Pancreas (tissue), 10 donors: ENCODE results near the gene GPR65. TPM values are rescaled to one million over a fixed set of nuclear protein-coding genes. Genes with fewer than 3 reads are reported as not detected.

ENCODE experiments used
- ATAC-seq, 4 donors: fragments of 200-7000 bp; cut with Tn5 transposase; one replicate each; pipeline versions ENCODE4 v1.8.0 to v1.9.1; 2020; ENCODE audit warnings: mild to moderate bottlenecking in 4 of 4, moderate library complexity in 4 of 4
- DNase-seq, 6 donors: peaks; one replicate each; pipeline ENCODE4 v3.0.0-alpha.2; 2020
- FAIRE-seq: peaks from 2 replicates; lab custom pipeline; 2012; peaks lifted over from hg19 to GRCh38; lab: Jason Lieb, UNC
- H3K27ac ChIP-seq, 4 donors: fragments of 200-600 bp; sonication (generic); 1 replicate in 3 of 4; 2 replicates in 1 of 4; pipeline versions ENCODE4 v1.5.0 to v1.8.0; 2020
- H3K27me3 ChIP-seq, 4 donors: fragments of 200-600 bp; one replicate each; pipeline ENCODE4 v1.8.0; 2021
- H3K36me3 ChIP-seq, 3 donors: fragments of 200-600 bp; sonication (generic) in 1 of 3; one replicate each; pipeline versions ENCODE4 v1.5.0 to v1.8.0; 2020 to 2021
- H3K4me1 ChIP-seq, 3 donors: fragments of 200-600 bp; one replicate each; pipeline ENCODE4 v1.8.0; 2021
- H3K4me3 ChIP-seq, 4 donors: fragments of 200-600 bp; sonication (generic) in 2 of 4; one replicate each; pipeline versions ENCODE4 v1.5.0 to v1.8.0; 2020 to 2021
- H3K9me3 ChIP-seq, 4 donors: fragments of 200-600 bp; one replicate each; pipeline ENCODE4 v1.8.0; 2021
- WGBS, 2 donors: extraction: QIAGEN DNeasy Blood & Tissue Kit; methylation state at CpG; one replicate each; pipeline ENCODE4 v1.1.7; 2013; 5-methylcytosine and 5-hydroxymethylcytosine counted together
- intact Hi-C, 3 donors: fragments of 100-400 bp; cut with DNase I; formaldehyde crosslinking; loops; one replicate each; pipeline versions ENCODE4 v1.11.1 to v1.14.2; 2022
- polyA plus RNA-seq, 2 donors: library from polyadenylated mRNA; stranded (reverse); fragments of 200-250 nt; gene quantifications; one replicate each; pipeline ENCODE4 v1.2.3, GENCODE V29; 2013
- total RNA-seq, 6 donors: library from RNA; stranded (reverse); fragmentation: NEBNext Ultra II Directional in 4 of 6; extraction: Animal tissue kit (Norgen Biotek cat#: 25700) in 4 of 6; gene quantifications; one replicate each; pipeline versions ENCODE4 v1.2.1 to v1.2.4, GENCODE V29; 2021 to 2023
- TF ChIP-seq, protein P1 (sequence below), 4 donors: fragments of 200-600 bp; sonication (generic) in 3 of 4; IDR thresholded peaks; one replicate each; pipeline versions ENCODE4 v1.5.0 to v1.8.0; 2021; ENCODE audit warnings: antibody characterized with exemption in 4 of 4
- donor health status: healthy with polysubstance abuse.
- donor health status: DM: no; HTN: no; CAD: no; lungs with moderate emphysema.
- donor health status: DM: no; HTN: no; CAD: no.
- donor health status: control.
- donor health status: control.
- donor health status: Bipolar disorder and iron deficiency.
- donor health status: DM: yes; HTN: yes; CAD: no.
- donor health status: DM: no; HTN: no; CAD: no.
- donor health status: DM: no; HTN: no; CAD: no.
- donor health status: DM: yes; HTN: yes; CAD: no.

The GPR65 gene
- total and polyA plus RNA-seq, 8 donors, result 0.14 to 1.7 (median 0.22) TPM

DNA sequence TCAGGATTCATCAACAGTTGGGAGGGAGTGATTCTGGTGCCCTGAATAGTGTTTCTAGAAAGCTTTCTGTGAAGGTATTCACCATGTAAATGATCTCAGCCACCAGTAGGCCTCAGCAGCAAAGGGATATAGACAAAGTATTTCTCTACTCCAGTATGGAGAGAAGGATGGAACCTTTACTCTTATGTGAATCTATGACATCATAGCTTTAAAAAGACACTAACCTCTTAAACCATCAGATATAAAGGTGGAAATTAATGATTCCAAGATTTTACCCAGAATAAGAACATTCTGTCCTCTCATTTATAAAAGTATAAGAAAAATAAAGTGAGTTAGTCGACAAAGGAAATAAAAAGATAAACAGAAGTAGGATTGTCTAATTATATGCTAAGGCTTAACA, 4.6 kb downstream of the GPR65 start:
- no peak overlapping the region for H3K27ac ChIP-seq
- H3K27me3 ChIP-seq, result peaks cover 0 to 3% (median 0%) of the 10 kb centered on the region in 4 donors
- FAIRE-seq (no peak), ATAC-seq (no peak), DNase-seq (no peak)
- H3K9me3 ChIP-seq, result no peaks in the 10 kb centered on the region
- no peak overlapping the region for H3K4me3 ChIP-seq
- TF ChIP-seq, protein P1, sequence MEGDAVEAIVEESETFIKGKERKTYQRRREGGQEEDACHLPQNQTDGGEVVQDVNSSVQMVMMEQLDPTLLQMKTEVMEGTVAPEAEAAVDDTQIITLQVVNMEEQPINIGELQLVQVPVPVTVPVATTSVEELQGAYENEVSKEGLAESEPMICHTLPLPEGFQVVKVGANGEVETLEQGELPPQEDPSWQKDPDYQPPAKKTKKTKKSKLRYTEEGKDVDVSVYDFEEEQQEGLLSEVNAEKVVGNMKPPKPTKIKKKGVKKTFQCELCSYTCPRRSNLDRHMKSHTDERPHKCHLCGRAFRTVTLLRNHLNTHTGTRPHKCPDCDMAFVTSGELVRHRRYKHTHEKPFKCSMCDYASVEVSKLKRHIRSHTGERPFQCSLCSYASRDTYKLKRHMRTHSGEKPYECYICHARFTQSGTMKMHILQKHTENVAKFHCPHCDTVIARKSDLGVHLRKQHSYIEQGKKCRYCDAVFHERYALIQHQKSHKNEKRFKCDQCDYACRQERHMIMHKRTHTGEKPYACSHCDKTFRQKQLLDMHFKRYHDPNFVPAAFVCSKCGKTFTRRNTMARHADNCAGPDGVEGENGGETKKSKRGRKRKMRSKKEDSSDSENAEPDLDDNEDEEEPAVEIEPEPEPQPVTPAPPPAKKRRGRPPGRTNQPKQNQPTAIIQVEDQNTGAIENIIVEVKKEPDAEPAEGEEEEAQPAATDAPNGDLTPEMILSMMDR (IDR thresholded peaks at IDR 0.05), result no peak
- no peaks in the 10 kb centered on the region for H3K36me3 ChIP-seq
- no peaks in the 10 kb centered on the region for H3K4me1 ChIP-seq
- intact Hi-C loops, result no loop called here
- 84 to 92% methylated on average over 1 of the region's 1 CpG for WGBS, 2 donors

DNA sequence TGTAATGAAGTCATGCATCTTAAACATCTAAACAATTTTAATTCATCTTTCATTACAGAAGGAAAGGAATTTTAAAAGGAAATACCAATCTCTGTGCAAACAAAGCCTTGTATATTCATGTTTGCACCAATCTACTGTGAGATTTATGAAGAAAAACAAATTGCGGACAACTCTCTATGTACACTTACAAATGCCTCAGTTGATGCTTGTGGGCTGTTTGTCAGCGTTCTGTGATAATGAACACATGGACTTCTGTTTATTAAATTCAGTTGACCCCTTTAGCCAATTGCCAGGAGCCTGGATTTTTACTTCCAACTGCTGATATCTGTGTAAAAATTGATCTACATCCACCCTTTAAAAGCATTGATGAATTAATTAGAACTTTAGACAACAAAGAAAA, 5.4 kb downstream of the GPR65 start:
- WGBS, 2 donors, result 49 to 50% methylated on average over 2 of the region's 2 CpGs
- H3K27me3 ChIP-seq, result peaks cover 0 to 3% (median 0%) of the 10 kb centered on the region in 4 donors
- H3K36me3 ChIP-seq, result no peaks in the 10 kb centered on the region
- H3K9me3 ChIP-seq, result no peaks in the 10 kb centered on the region
- H3K4me1 ChIP-seq, result no peaks in the 10 kb centered on the region
- FAIRE-seq (no peak), ATAC-seq (no peak), DNase-seq (no peak)
- intact Hi-C loops, result loop anchor here in 2 of 3 donors (10.0 kb wide), 1 partner anchor 154 kb away; no protein-coding TSS in a partner anchor
- TF ChIP-seq, protein P1 (IDR thresholded peaks at IDR 0.05), result no peak
- no peak overlapping the region for H3K27ac ChIP-seq
- H3K4me3 ChIP-seq, result no peak overlapping the region

DNA sequence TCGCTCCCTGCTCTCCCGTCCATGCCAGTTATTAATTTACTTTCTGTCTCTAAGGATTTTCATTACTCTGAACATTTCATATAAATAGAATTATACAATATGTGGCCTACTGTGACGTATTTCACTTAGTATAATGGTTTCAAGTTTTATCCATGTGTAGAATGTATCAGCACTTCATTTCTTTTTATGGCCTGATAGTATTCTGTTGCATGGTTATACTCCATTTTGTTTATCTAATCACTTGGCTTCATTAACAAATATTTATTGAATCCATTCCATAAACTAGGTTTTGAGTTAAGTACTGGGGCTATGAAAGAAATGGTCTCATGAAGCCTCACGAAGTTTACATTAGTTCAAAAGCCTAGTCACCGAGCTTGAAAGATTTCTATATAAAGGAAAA, 7.6 kb downstream of the GPR65 start:
- Histone ChIP-seq H3K36me3 (no peaks in the 10 kb centered on the region), H3K4me1 (no peaks in the 10 kb centered on the region), H3K4me3 (no peak overlapping the region), H3K9me3 (no peaks in the 10 kb centered on the region), H3K27me3 (peaks cover 0 to 3% (median 0%) of the 10 kb centered on the region in 4 donors), H3K27ac (no peak overlapping the region)
- no peak for ATAC-seq
- 69 to 77% methylated on average over 5 of the region's 5 CpGs for WGBS, 2 donors
- DNase-seq, result no peak
- TF ChIP-seq, protein P1 (IDR thresholded peaks at IDR 0.05), result no peak
- intact Hi-C loops, result loop anchor here in 2 of 3 donors (10.0 kb wide), 1 partner anchor 152 kb away; no protein-coding TSS in a partner anchor
- FAIRE-seq, result no peak

DNA sequence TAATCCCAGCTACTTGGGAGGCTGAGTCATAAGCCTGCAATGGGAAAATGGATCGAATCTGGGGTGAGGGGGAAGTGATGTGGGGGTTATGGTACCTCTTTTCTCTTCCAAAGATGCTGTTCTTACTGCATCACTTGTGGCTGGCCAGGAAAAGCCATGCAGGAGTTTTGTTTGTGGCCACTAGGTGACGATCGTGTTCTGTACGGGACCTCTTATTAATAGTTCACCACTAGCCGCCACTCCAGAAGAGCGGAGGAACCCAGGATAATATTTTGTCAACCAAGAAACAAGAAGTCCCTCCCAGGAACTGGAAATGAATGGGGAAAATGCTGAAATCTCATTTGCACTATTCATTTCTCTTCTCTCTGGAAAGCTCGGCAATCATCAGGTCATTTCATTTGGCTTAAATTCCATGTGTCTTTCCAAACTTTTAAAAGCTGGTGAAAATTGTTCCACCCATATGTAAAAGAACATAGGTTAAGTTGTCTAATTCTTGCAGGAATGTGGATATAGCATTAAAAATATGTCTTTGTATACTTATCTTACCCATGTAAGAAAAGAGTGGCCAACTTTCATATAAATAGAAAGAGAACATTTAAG, 8.9 kb downstream of the GPR65 start:
- DNase-seq (peak in 5 of 6 donors; percentile 44 to 79 (median 63)), FAIRE-seq (peak; percentile 71), ATAC-seq (peak; percentile 92 to 100 (median 99))
- Histone ChIP-seq H3K4me3 (no peak overlapping the region), H3K27me3 (peaks cover 0 to 3% (median 0%) of the 10 kb centered on the region in 4 donors), H3K36me3 (no peaks in the 10 kb centered on the region), H3K27ac (no peak overlapping the region), H3K9me3 (no peaks in the 10 kb centered on the region), H3K4me1 (no peaks in the 10 kb centered on the region)
- TF ChIP-seq, protein P1 (IDR thresholded peaks at IDR 0.05), result peak; percentile 74 to 96 (median 87)
- intact Hi-C loops, result loop anchor here in 2 of 3 donors (10.0 kb wide), 1 partner anchor 151 kb away; no protein-coding TSS in a partner anchor
- 0 to 2% methylated on average over 7 of the region's 7 CpGs for WGBS, 2 donors

DNA sequence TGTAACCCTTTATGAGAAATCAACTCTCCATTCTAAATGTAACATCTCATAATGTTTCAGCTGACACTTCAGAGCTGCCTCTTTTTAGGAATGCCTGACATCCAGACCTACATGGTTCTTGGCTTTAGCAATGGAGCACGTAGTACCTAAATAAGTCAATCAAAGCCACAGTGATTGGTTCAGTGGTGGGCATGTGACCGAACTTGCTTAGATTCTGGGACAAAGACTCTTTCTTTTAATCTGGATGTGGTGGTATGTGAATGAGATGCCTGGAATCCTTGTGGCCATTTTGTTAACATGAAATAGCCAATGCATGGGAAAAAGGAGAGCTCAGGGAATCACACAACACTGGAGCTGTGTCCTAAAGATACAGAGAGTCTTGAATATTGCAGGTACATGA, 11.8 kb downstream of the GPR65 start:
- Histone ChIP-seq H3K4me1 (no peaks in the 10 kb centered on the region), H3K27me3 (peaks cover 0 to 3% (median 0%) of the 10 kb centered on the region in 4 donors), H3K9me3 (no peaks in the 10 kb centered on the region), H3K36me3 (no peaks in the 10 kb centered on the region), H3K4me3 (no peak overlapping the region), H3K27ac (no peak overlapping the region)
- intact Hi-C loops, result loop anchor here in 2 of 3 donors (10.0 kb wide), 1 partner anchor 148 kb away; no protein-coding TSS in a partner anchor
- TF ChIP-seq, protein P1 (IDR thresholded peaks at IDR 0.05), result no peak
- WGBS, 2 donors, result 86 to 95% methylated on average over 2 of the region's 2 CpGs
- DNase-seq (no peak), FAIRE-seq (no peak), ATAC-seq (no peak)
